Endothelial cell of umbilical vein (primary cell): ENCODE results near the gene RNFT2. TPM values are rescaled to one million over a fixed set of nuclear protein-coding genes. Genes with fewer than 3 reads are reported as not detected.

Experiments used
- BruUV-seq: library from RNA; stranded (reverse); fragments of 400-500 nt; replicated peaks from 2 replicates; lab custom pipeline; 2021; lab: Mats Ljungman, UMichigan
- CTCF ChIA-PET: fragments of 300-600, 350-600 bp; sonication (Branson Sonifier 250); formaldehyde crosslinking; loops from one replicate; lab custom pipeline; 2021; ENCODE audit warnings: antibody characterized with exemption, inconsistent platforms; lab: Charles Lee
- POLR2A ChIA-PET: fragments of 300-600, 350-600 bp; sonication (Branson Sonifier 250); formaldehyde crosslinking; loops from one replicate; lab custom pipeline; 2021; ENCODE audit warnings: antibody characterized with exemption, inconsistent platforms; lab: Charles Lee
- DNase-seq: peaks from one replicate; pipeline ENCODE4 v3.0.0-alpha.2; 2011; ENCODE audit warnings: low read depth, low spot score
- FAIRE-seq: peaks from 2 replicates; lab custom pipeline; 2011; peaks lifted over from hg19 to GRCh38; lab: Jason Lieb, UNC
- H2AFZ ChIP-seq: 2 replicates; pipeline ENCODE4 v1.6.0; 2012; ENCODE audit warnings: low read depth, low read length, control low read depth, inconsistent platforms
- H3K27ac ChIP-seq: 2 replicates; pipeline ENCODE4 v1.5.1; 2011; ENCODE audit warnings: low read depth, mild to moderate bottlenecking, control low read depth, low read length, moderate library complexity; ENCODE audit not compliant: insufficient read depth
- H3K27me3 ChIP-seq, 2 experiments: 2 replicates each; pipeline versions ENCODE4 v1.6.0 to v1.6.1; 2011; ENCODE audit warnings: low read length in 2 of 2, mixed read lengths in 1 of 2; ENCODE audit not compliant: control insufficient read depth in 2 of 2, insufficient read depth in 2 of 2
- H3K36me3 ChIP-seq, 2 experiments: 2 replicates in 1 of 2; 3 replicates in 1 of 2; pipeline ENCODE4 v1.5.1; 2011; ENCODE audit warnings: low read length in 2 of 2, mild to moderate bottlenecking in 1 of 2, moderate library complexity in 1 of 2; ENCODE audit not compliant: control insufficient read depth in 2 of 2, insufficient read depth in 2 of 2; ENCODE audit errors: extremely low read depth in 1 of 2
- H3K4me1 ChIP-seq: 3 replicates; pipeline ENCODE4 v1.5.1; 2011; ENCODE audit warnings: mild to moderate bottlenecking, low read length; ENCODE audit not compliant: control insufficient read depth, insufficient read depth; ENCODE audit errors: extremely low read depth
- H3K4me2 ChIP-seq: 2 replicates; pipeline ENCODE4 v1.6.1; 2011; ENCODE audit warnings: low read length, control low read depth, mixed read lengths; ENCODE audit not compliant: insufficient read depth
- H3K4me3 ChIP-seq, 3 experiments: fragments of 200-600 bp in 1 of 3; sonication (generic), shearing (Covaris generic) in 1 of 3; replicated peaks in 1 of 3; 2 replicates each; pipeline ENCODE4 v1.5.1; 2011 to 2016; ENCODE audit warnings: control low read depth in 3 of 3, low read length in 3 of 3, mild to moderate bottlenecking in 2 of 3, inconsistent platforms in 1 of 3, low read depth in 1 of 3, moderate library complexity in 1 of 3; ENCODE audit not compliant: insufficient read depth in 1 of 3
- H3K79me2 ChIP-seq: 2 replicates; pipeline ENCODE4 v1.6.0; 2012; ENCODE audit warnings: low read length, inconsistent platforms; ENCODE audit not compliant: control insufficient read depth, insufficient read depth
- H3K9ac ChIP-seq: replicated peaks from 2 replicates; pipeline ENCODE3; 2011; ENCODE audit warnings: low read length, control low read depth; ENCODE audit not compliant: insufficient read depth; ENCODE audit errors: extremely low read depth
- H3K9me1 ChIP-seq: replicated peaks from 3 replicates; pipeline ENCODE4 v1.6.0; 2011; ENCODE audit warnings: mild to moderate bottlenecking, low read length; ENCODE audit not compliant: control insufficient read depth, insufficient read depth; ENCODE audit errors: extremely low read depth
- H3K9me3 ChIP-seq: replicated peaks from 2 replicates; pipeline ENCODE4 v1.5.1; 2012; ENCODE audit warnings: low read length, inconsistent platforms; ENCODE audit not compliant: control insufficient read depth, insufficient read depth
- H4K20me1 ChIP-seq: replicated peaks from 2 replicates; pipeline ENCODE3; 2011; ENCODE audit warnings: mild to moderate bottlenecking, low read length; ENCODE audit not compliant: control insufficient read depth, insufficient read depth; ENCODE audit errors: extremely low read depth
- CTCF ChIP-seq, 2 donors: IDR thresholded peaks; 1 replicate in 1 of 2; 2 replicates in 1 of 2; pipeline ENCODE4 v1.5.1; 2011; ENCODE audit warnings: low read length in 2 of 2, mild to moderate bottlenecking in 2 of 2, moderate library complexity in 2 of 2, control low read depth in 1 of 2, inconsistent platforms in 1 of 2, low read depth in 1 of 2; ENCODE audit not compliant: insufficient read depth in 1 of 2; ENCODE audit errors: extremely low read depth in 1 of 2
- EZH2 ChIP-seq: IDR thresholded peaks from 2 replicates; pipeline ENCODE4 v1.6.1; 2012; ENCODE audit warnings: borderline replicate concordance, low read depth, mild to moderate bottlenecking, moderate library complexity, low read length, inconsistent platforms; ENCODE audit not compliant: severe bottlenecking
- FOS ChIP-seq: IDR thresholded peaks from 2 replicates; pipeline ENCODE4 v1.6.1; 2011; ENCODE audit warnings: mild to moderate bottlenecking, low read length, moderate library complexity, borderline replicate concordance; ENCODE audit not compliant: insufficient read depth
- GATA2 ChIP-seq: IDR thresholded peaks from 2 replicates; pipeline ENCODE4 v1.7.0; 2011; ENCODE audit warnings: low read depth, mild to moderate bottlenecking, moderate library complexity, mixed read lengths, low read length; ENCODE audit not compliant: insufficient read length, insufficient read depth
- JUN ChIP-seq: IDR thresholded peaks from 2 replicates; pipeline ENCODE4 v1.6.1; 2011; ENCODE audit warnings: borderline replicate concordance, low read depth; ENCODE audit not compliant: insufficient read length, insufficient read depth
- MAX ChIP-seq: IDR thresholded peaks from 2 replicates; pipeline ENCODE4 v1.6.1; 2011; ENCODE audit not compliant: insufficient read depth, insufficient read length
- MYC ChIP-seq: IDR thresholded peaks from one replicate; pipeline ENCODE4 v1.6.1; 2011; ENCODE audit warnings: mild to moderate bottlenecking, low read depth, low read length
- POLR2A ChIP-seq: IDR thresholded peaks from 2 replicates; pipeline ENCODE4 v1.6.1; 2012; ENCODE audit warnings: low read depth, mild to moderate bottlenecking, control low read depth, low read length
- POLR2AphosphoS5 ChIP-seq: IDR thresholded peaks from 2 replicates; pipeline ENCODE4 v1.6.1; 2012; ENCODE audit warnings: low read depth, mild to moderate bottlenecking, control low read depth, low read length, moderate library complexity; ENCODE audit not compliant: insufficient read depth
- dilution Hi-C: fragments of 300-500 bp; cut with MboI; formaldehyde crosslinking; loops from one replicate; pipeline ENCODE4 v1.15.0; 2019; ENCODE audit warnings: low sequenced_read_pairs; ENCODE audit not compliant: extremely low pct_ligation_motif_present
- intact Hi-C: fragments of 100-400 bp; cut with micrococcal nuclease; formaldehyde crosslinking; loops from one replicate; pipeline ENCODE4 v1.10.0; 2022
- polyA plus RNA-seq, 4 experiments: library from polyadenylated mRNA; depleted of rRNA in 3 of 4; stranded (reverse) in 3 of 4; unstranded in 1 of 4; fragments of >200 nt; gene quantifications; 2 replicates each; pipeline versions ENCODE4 v1.2.1 to v1.2.3, GENCODE V29; 2011 to 2012; ENCODE audit warnings: missing spikeins in 1 of 4
- total RNA-seq: library from RNA; stranded (reverse); gene quantifications from 2 replicates; pipeline ENCODE4 v1.2.3, GENCODE V29; 2021

Gene RNFT2
- total and polyA plus RNA-seq, 2 donors (not counting 3 experiments of a cell fraction or from before 2014, with no cell fraction given) = 1.4 to 6.6 TPM

DNA sequence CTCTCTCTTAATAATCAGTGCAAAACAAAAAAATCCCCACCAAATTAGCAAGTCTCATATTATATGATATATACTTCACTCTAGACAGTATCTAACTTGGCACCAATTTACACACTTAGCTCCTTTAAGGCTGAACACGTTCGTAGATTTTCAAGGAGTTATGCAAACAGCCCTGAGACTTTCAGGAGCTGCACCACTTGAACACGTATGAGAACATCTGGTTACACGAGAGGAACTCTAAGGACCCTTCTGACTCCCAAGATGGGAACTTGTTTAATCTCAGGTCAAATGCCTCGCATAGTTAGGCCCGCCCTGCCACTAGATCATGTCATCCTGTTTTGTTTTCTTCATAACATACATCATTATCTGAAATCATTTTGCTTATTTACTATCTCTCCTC, 10.2 kb upstream of the RNFT2 start:
- H3K4me3 ChIP-seq = no peak overlapping the region
- no peak overlapping the region for H2AFZ ChIP-seq
- intact Hi-C loops (no loop called here), dilution Hi-C loops (no loop called here)
- H3K9ac ChIP-seq = no peak overlapping the region
- peaks cover 0 to 1% of the 10 kb centered on the region in 2 experiments for H3K36me3 ChIP-seq
- H3K9me1 ChIP-seq = no peaks in the 10 kb centered on the region
- H3K27ac ChIP-seq = no peak overlapping the region
- H3K4me2 ChIP-seq = no peak overlapping the region
- peaks cover 12% of the 10 kb centered on the region for H3K4me1 ChIP-seq
- DNase-seq = no peak
- no peaks in the 10 kb centered on the region for H3K9me3 ChIP-seq
- FAIRE-seq = no peak
- H4K20me1 ChIP-seq = no peaks in the 10 kb centered on the region
- ChIA-PET CTCF (interaction anchor here (1.3 kb wide), 1 partner anchor 9 kb away, joined by 6 read pairs; no protein-coding TSS in a partner anchor), POLR2A (no interaction called here)
- peaks cover 39% of the 10 kb centered on the region for H3K79me2 ChIP-seq
- H3K27me3 ChIP-seq = no peaks in the 10 kb centered on the region
- BruUV-seq = no TSS peak
- TF ChIP-seq CTCF (IDR thresholded peaks at IDR 0.05; ENCODE audit: extremely low read depth in 1 of 2, insufficient read depth in 1 of 2, low read depth in 1 of 2, low read length in 2 of 2) (no peak), JUN (no peak), EZH2 (no peak), GATA2 (no peak), FOS (no peak), POLR2A (no peak), MAX (no peak), POLR2AphosphoS5 (no peak), MYC (no peak)
